ENCODE measurements around the gene MATK.

The MATK gene

GRCh38 chr19:3762501-3763459, 23.4 kb downstream of the MATK start, which contains the start of gene MRPL54:
Gene MRPL54 (plus strand): TSS chr19:3762682. CDS start chr19:3762701, 19 bp downstream.
- no peaks in the 10 kb centered on the region; the same call in 1 of the 2 replicates for H3K4me1 ChIP-seq (ENCODE audit: control insufficient read depth, insufficient read depth, low read length)
- no peaks in the 10 kb centered on the region for H3K9me3 ChIP-seq (ENCODE audit: control insufficient read depth, insufficient read depth, low read depth, low read length)
- peak within 1 kb of the TSS; percentile 96 for H3K4me3 ChIP-seq (ENCODE audit: low read depth, low read length)
- peaks cover 0 to 33% of the 10 kb centered on the region in 2 experiments; a peak in 2 of 3 replicates for H3K36me3 ChIP-seq (ENCODE audit: control insufficient read depth in 2 of 2, insufficient read depth in 1 of 2, low read length in 2 of 2)
- H3K27ac ChIP-seq (ENCODE audit: extremely low read depth, low read depth, low read length) = peak within 1 kb of the TSS; percentile 68
- POLR2A ChIA-PET = interaction anchor here (0.6 to 2.4 kb wide), 23 partner anchors 8 to 580 kb away, joined by 3 to 10 read pairs (median 4); partner anchors contain the start of genes DAPK3, EEF2, MPND and PIP5K1C
- CTCF ChIA-PET = interaction anchor here (0.5 to 1.4 kb wide), 12 partner anchors 12 to 444 kb away, joined by 3 to 9 read pairs (median 4); no protein-coding TSS in a partner anchor
- TF ChIP-seq, protein P1, sequence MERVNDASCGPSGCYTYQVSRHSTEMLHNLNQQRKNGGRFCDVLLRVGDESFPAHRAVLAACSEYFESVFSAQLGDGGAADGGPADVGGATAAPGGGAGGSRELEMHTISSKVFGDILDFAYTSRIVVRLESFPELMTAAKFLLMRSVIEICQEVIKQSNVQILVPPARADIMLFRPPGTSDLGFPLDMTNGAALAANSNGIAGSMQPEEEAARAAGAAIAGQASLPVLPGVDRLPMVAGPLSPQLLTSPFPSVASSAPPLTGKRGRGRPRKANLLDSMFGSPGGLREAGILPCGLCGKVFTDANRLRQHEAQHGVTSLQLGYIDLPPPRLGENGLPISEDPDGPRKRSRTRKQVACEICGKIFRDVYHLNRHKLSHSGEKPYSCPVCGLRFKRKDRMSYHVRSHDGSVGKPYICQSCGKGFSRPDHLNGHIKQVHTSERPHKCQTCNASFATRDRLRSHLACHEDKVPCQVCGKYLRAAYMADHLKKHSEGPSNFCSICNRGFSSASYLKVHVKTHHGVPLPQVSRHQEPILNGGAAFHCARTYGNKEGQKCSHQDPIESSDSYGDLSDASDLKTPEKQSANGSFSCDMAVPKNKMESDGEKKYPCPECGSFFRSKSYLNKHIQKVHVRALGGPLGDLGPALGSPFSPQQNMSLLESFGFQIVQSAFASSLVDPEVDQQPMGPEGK (tag by site-specific recombination; IDR thresholded peaks at IDR 0.05) = peak; percentile 95
- TF ChIP-seq ZNF660 (tag by site-specific recombination; IDR thresholded peaks at IDR 0.05) (peak; percentile 76), ZNF747 (tag by site-specific recombination; IDR thresholded peaks at IDR 0.05) (no peak), ZFHX2 (tag by site-specific recombination; conservative IDR thresholded peaks at IDR 0.05) (peak; percentile 77), KLF7 (tag by site-specific recombination; IDR thresholded peaks at IDR 0.05; ENCODE audit: borderline replicate concordance) (no peak), ZNF174 (tag by site-specific recombination; IDR thresholded peaks at IDR 0.05) (no peak), FEZF1 (tag by site-specific recombination; IDR thresholded peaks at IDR 0.05) (no peak), TCF7L2 (IDR thresholded peaks at IDR 0.05; ENCODE audit: borderline replicate concordance, low read depth, low read length) (no peak), ZNF184 (tag by site-specific recombination; IDR thresholded peaks at IDR 0.05) (0 out of 2 replicates have a peak, but pooled peaks have one; percentile 38), YY1 (tag by site-specific recombination; IDR thresholded peaks at IDR 0.05) (peak; percentile 86), ZNF558 (tag by site-specific recombination; IDR thresholded peaks at IDR 0.05) (peak; percentile 73; the same call in 1 of the 2 replicates)
- TF ChIP-seq, protein P2, sequence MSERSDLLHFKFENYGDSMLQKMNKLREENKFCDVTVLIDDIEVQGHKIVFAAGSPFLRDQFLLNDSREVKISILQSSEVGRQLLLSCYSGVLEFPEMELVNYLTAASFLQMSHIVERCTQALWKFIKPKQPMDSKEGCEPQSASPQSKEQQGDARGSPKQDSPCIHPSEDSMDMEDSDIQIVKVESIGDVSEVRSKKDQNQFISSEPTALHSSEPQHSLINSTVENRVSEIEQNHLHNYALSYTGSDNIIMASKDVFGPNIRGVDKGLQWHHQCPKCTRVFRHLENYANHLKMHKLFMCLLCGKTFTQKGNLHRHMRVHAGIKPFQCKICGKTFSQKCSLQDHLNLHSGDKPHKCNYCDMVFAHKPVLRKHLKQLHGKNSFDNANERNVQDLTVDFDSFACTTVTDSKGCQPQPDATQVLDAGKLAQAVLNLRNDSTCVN (tag by site-specific recombination; optimal IDR thresholded peaks at IDR 0.05) = peak; percentile 46
- TF ChIP-seq, protein P3, sequence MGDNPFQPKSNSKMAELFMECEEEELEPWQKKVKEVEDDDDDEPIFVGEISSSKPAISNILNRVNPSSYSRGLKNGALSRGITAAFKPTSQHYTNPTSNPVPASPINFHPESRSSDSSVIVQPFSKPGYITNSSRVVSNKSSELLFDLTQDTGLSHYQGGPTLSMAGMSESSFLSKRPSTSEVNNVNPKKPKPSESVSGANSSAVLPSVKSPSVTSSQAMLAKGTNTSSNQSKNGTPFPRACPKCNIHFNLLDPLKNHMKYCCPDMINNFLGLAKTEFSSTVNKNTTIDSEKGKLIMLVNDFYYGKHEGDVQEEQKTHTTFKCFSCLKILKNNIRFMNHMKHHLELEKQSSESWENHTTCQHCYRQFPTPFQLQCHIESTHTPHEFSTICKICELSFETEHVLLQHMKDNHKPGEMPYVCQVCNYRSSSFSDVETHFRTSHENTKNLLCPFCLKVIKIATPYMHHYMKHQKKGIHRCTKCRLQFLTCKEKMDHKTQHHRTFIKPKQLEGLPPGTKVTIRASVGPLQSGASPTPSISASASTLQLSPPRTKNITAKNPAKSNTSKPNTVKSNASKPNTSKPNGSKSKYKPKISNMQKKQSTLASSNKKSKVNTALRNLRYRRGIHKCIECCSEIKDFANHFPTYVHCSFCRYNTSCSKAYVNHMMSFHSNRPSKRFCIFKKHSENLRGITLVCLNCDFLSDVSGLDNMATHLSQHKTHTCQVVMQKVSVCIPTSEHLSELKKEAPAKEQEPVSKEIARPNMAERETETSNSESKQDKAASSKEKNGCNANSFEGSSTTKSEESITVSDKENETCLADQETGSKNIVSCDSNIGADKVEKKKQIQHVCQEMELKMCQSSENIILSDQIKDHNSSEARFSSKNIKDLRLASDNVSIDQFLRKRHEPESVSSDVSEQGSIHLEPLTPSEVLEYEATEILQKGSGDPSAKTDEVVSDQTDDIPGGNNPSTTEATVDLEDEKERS (tag by site-specific recombination; IDR thresholded peaks at IDR 0.05) = peak; percentile 88
- TF ChIP-seq, protein P4, sequence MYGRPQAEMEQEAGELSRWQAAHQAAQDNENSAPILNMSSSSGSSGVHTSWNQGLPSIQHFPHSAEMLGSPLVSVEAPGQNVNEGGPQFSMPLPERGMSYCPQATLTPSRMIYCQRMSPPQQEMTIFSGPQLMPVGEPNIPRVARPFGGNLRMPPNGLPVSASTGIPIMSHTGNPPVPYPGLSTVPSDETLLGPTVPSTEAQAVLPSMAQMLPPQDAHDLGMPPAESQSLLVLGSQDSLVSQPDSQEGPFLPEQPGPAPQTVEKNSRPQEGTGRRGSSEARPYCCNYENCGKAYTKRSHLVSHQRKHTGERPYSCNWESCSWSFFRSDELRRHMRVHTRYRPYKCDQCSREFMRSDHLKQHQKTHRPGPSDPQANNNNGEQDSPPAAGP (tag by site-specific recombination; IDR thresholded peaks at IDR 0.05) = peak; percentile 71
- TF ChIP-seq, protein P5, sequence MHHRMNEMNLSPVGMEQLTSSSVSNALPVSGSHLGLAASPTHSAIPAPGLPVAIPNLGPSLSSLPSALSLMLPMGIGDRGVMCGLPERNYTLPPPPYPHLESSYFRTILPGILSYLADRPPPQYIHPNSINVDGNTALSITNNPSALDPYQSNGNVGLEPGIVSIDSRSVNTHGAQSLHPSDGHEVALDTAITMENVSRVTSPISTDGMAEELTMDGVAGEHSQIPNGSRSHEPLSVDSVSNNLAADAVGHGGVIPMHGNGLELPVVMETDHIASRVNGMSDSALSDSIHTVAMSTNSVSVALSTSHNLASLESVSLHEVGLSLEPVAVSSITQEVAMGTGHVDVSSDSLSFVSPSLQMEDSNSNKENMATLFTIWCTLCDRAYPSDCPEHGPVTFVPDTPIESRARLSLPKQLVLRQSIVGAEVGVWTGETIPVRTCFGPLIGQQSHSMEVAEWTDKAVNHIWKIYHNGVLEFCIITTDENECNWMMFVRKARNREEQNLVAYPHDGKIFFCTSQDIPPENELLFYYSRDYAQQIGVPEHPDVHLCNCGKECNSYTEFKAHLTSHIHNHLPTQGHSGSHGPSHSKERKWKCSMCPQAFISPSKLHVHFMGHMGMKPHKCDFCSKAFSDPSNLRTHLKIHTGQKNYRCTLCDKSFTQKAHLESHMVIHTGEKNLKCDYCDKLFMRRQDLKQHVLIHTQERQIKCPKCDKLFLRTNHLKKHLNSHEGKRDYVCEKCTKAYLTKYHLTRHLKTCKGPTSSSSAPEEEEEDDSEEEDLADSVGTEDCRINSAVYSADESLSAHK (tag by site-specific recombination; IDR thresholded peaks at IDR 0.05) = peak; percentile 39; the same call in 1 of the 2 replicates
- TF ChIP-seq, protein P6, sequence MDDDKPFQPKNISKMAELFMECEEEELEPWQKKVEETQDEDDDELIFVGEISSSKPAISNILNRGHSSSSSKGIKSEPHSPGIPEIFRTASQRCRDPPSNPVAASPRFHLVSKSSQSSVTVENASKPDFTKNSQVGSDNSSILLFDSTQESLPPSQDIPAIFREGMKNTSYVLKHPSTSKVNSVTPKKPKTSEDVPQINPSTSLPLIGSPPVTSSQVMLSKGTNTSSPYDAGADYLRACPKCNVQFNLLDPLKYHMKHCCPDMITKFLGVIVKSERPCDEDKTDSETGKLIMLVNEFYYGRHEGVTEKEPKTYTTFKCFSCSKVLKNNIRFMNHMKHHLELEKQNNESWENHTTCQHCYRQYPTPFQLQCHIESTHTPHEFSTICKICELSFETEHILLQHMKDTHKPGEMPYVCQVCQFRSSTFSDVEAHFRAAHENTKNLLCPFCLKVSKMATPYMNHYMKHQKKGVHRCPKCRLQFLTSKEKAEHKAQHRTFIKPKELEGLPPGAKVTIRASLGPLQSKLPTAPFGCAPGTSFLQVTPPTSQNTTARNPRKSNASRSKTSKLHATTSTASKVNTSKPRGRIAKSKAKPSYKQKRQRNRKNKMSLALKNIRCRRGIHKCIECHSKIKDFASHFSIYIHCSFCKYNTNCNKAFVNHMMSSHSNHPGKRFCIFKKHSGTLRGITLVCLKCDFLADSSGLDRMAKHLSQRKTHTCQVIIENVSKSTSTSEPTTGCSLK (tag by site-specific recombination; IDR thresholded peaks at IDR 0.05) = no peak
- TF ChIP-seq, protein P7, sequence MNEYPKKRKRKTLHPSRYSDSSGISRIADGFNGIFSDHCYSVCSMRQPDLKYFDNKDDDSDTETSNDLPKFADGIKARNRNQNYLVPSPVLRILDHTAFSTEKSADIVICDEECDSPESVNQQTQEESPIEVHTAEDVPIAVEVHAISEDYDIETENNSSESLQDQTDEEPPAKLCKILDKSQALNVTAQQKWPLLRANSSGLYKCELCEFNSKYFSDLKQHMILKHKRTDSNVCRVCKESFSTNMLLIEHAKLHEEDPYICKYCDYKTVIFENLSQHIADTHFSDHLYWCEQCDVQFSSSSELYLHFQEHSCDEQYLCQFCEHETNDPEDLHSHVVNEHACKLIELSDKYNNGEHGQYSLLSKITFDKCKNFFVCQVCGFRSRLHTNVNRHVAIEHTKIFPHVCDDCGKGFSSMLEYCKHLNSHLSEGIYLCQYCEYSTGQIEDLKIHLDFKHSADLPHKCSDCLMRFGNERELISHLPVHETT (tag by site-specific recombination; IDR thresholded peaks at IDR 0.05) = peak; percentile 58; the same call in 1 of the 2 replicates

Data from HEK293 (cell line).